HG03103 (cell line): ENCODE data around the gene ARPC4.
"Not testable (repeated sequence)": the region's sequence is repeated elsewhere in the genome, so short reads cannot be mapped to it uniquely, and the experiment has no call there.

Source experiments
- ATAC-seq: cut with Tn5 transposase; IDR thresholded peaks from one replicate; pipeline ENCODE4 v1.9.1; 2021; ENCODE audit warnings: low read depth; ENCODE audit not compliant: unreplicated experiment

ARPC4 gene

DNA sequence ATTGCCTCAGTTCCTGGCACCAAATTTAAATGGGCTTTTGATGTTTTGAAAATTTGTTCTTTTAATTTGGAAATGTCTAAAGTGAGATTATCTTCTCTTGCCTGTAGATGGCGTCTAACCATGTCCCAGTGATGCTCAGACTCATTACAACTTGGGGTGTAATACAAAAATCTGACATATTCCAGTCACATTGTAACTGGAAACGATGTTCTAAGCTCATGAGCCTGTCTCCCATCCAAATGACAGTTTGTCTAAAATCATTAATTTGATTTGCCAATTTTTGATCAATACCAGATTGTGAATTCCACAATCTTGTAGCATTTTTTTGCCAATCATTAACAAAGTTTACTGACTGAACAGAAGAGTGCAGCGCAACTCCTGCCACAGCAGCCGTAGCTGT lies 56.0 kb downstream of the ARPC4 start:
- ATAC-seq = not testable (repeated sequence)

DNA sequence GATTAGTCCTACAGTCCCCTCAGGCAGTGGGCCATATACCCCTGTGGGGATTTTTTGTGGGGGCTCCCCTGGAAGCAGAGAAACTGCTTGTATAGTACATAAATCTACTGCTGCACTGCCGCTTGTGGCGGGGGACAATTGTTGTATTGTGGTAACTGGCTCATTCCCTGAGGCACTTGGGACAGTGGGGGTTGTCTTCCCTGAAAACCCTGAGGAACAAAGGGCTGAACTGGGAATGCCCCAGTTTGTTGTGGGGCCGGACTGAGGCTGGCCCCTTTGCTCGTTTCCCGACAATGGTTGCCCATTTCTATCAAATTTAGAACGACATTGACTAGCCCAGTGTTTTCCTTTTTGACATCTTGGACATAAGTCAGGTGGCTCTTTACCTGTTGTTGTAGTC lies 58.5 kb downstream of the ARPC4 start:
- not testable (repeated sequence) for ATAC-seq

DNA sequence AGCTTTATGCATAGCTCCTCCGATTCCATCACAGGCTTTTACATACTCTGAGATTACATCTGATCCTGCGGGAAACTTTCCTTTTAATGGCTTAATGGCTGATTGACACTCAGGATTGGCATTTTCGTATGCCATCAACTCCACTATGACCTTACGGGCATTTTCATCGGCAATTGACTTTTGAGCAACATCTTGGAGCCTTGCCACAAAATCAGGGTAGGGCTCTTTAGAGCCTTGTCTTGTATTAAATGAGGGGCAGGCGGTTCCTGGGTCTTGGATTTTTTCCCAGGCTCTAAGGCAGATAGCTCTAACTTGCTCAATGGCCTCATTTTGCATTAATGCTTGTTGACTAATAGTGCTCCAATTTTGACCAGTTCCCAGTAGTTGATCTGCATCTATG lies 59.0 kb downstream of the ARPC4 start:
- not testable (repeated sequence) for ATAC-seq

DNA sequence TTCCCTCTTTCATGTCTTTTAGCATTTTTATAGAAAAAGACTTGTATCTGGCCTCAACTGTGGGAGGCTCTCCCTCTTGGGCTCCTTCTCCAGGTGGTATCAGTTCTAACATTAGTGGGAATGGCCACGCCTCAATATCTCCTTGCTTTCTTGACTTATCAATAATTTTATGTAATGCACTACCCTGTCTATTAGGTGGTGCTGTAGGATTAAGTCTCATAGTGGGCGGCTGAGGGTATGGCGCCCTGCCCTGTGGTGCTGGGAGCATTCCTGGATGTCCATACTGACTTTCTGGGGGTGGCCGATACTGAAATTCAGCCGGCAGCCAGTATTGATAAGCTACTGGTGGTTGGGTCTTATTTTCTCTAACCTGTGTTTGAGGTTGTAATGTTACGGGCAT lies 59.6 kb downstream of the ARPC4 start:
- no peak for ATAC-seq

DNA sequence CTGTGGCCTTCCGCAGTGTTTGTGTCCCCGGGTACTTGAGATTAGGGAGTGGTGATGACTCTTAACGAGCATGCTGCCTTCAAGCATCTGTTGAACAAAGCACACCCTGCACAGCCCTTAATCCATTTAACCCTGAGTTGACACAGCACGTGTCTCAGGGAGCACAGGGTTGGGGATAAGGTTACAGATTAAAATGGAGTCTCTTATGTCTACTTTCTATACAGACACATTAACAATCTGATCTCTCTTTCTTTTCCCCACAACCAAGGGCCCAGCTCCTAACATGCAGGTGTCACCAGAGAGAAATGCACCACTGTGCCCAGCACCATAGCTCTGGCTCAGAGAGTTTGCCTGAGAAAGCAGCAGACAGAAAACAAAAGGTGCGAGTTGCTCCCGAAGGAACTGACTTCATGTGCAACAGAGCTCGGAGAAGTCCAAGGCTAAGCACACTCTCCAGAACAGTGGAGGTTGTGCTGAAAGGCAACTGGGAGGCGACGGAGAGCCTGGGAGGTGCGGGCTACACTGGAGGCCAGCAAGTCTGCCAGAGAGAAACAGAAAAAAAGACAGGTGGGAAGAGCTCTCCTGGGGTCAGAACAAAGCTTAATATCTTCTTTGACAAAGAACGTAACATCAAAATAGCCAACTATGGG lies 61.5 kb downstream of the ARPC4 start:
- ATAC-seq = not testable (repeated sequence)

DNA sequence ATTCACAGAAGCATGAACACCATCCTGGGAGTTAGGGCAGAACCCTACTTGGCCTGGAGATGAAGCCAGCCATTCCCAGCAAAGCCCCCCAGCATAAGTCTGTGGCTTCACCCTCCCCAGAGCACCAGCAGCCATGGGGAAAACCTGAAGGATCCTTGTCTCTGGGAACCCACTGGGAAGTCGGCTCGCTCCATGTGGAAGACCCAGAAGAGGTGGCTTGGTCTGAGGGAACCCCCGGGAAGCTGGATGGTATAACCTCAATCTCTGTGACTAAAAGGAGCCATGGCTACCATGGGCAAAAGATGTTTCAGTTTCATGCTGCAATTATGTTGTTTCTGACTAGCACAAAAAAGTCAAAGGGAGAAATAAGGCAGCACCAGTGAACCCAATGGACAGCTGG lies 62.7 kb downstream of the ARPC4 start:
- no peak for ATAC-seq
